ACC112 (cell line): Measurements from ENCODE around the gene EDDM3A.

ENCODE experiments used
- H2AFZ ChIP-seq: fragments of 200-600 bp; sonication (generic); one replicate; pipeline ENCODE4 v1.6.0; 2017; ENCODE audit warnings: antibody characterized with exemption, low read length; ENCODE audit not compliant: unreplicated experiment
- H3K27ac ChIP-seq: fragments of 200-600 bp; sonication (generic); 2 replicates; pipeline ENCODE4 v1.5.1; 2014; ENCODE audit warnings: low read depth, mild to moderate bottlenecking, antibody characterized with exemption, low read length, moderate library complexity
- H3K27me3 ChIP-seq: fragments of 200-600 bp; sonication (generic); 2 replicates; pipeline ENCODE4 v1.6.1; 2014; ENCODE audit warnings: mild to moderate bottlenecking, antibody characterized with exemption, low read length, moderate library complexity, mixed read lengths; ENCODE audit not compliant: insufficient read depth
- H3K36me3 ChIP-seq: fragments of 200-600 bp; sonication (generic); 2 replicates; pipeline ENCODE4 v1.6.1; 2016; ENCODE audit warnings: mild to moderate bottlenecking, antibody characterized with exemption, low read length, moderate library complexity, mixed read lengths; ENCODE audit not compliant: insufficient read depth
- H3K4me1 ChIP-seq: fragments of 200-600 bp; sonication (generic); one replicate; pipeline ENCODE4 v1.6.1; 2016; ENCODE audit warnings: low read length, mixed read lengths; ENCODE audit not compliant: insufficient read depth, unreplicated experiment, control insufficient read depth
- H3K4me3 ChIP-seq: fragments of 200-600 bp; sonication (generic); 2 replicates; pipeline ENCODE4 v1.5.1; 2014; ENCODE audit warnings: mild to moderate bottlenecking, low read depth, low read length
- H3K79me2 ChIP-seq: fragments of 200-600 bp; sonication (generic); one replicate; pipeline ENCODE4 v1.6.0; 2016; ENCODE audit warnings: low read length; ENCODE audit not compliant: control insufficient read depth, unreplicated experiment, insufficient read depth

EDDM3A gene

GRCh38 chr14:20782280-20782890 lies 36.7 kb downstream of the EDDM3A start:
- H3K4me3 ChIP-seq: no peak overlapping the region
- no peak overlapping the region for H3K27ac ChIP-seq
- H3K27me3 ChIP-seq: peaks cover 55% of the 10 kb centered on the region
- no peaks in the 10 kb centered on the region for H3K79me2 ChIP-seq
- H3K36me3 ChIP-seq: no peaks in the 10 kb centered on the region
- no peak overlapping the region for H2AFZ ChIP-seq
- H3K4me1 ChIP-seq: no peaks in the 10 kb centered on the region

DNA sequence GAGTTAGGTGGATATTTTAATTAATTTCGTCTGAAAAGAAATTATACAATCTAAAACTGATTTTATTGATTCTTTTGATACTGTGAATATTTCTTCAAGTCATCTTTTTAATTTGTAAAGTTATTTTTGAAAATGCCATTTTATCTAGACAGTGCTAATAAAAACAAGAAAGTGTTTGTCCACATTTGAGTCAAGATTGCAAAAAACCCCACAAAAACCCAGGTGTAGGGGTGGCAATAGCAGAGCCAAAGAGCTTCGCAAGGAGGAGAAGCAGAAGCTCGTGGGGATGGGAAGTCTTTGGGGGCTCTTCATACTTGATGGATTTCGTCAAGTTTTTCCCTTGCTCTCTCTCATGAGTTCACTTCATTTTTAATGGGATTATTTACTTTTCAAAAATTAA lies 41.3 kb downstream of the EDDM3A start:
- Histone ChIP-seq H3K4me3 (no peak overlapping the region), H2AFZ (no peak overlapping the region), H3K27ac (no peak overlapping the region), H3K36me3 (no peaks in the 10 kb centered on the region), H3K79me2 (no peaks in the 10 kb centered on the region), H3K4me1 (no peaks in the 10 kb centered on the region), H3K27me3 (peaks cover 35% of the 10 kb centered on the region)

DNA sequence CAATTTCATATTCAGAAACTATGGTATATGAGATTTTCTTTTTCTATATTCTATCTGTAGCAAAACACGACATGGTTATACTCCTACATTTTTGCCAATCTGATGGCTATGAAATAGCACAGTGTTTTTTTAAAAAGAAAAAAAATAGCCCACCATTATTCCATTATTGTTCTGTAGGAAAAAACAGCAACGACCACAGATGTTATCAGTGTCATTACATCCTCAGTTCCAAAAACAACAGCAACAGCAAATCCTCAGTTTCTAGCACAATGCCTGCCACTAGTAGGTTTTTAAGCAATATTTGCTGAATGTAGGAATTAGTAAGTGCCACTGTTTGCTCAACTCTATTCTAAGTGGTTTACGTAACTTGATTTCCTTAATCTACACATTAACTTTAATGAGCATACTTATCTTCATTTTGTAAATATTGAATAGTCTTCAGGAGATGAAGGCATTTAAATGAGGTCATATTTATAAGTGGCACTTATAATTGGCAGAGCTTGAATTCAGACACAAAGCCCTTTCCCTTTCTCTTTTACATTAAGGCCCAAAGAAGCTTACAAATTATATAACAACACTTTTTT lies 43.6 kb downstream of the EDDM3A start:
- Histone ChIP-seq H3K79me2 (no peaks in the 10 kb centered on the region), H3K4me1 (no peaks in the 10 kb centered on the region), H3K27me3 (peaks cover 41% of the 10 kb centered on the region), H3K36me3 (no peaks in the 10 kb centered on the region), H2AFZ (no peak overlapping the region), H3K27ac (no peak overlapping the region), H3K4me3 (no peak overlapping the region)

DNA sequence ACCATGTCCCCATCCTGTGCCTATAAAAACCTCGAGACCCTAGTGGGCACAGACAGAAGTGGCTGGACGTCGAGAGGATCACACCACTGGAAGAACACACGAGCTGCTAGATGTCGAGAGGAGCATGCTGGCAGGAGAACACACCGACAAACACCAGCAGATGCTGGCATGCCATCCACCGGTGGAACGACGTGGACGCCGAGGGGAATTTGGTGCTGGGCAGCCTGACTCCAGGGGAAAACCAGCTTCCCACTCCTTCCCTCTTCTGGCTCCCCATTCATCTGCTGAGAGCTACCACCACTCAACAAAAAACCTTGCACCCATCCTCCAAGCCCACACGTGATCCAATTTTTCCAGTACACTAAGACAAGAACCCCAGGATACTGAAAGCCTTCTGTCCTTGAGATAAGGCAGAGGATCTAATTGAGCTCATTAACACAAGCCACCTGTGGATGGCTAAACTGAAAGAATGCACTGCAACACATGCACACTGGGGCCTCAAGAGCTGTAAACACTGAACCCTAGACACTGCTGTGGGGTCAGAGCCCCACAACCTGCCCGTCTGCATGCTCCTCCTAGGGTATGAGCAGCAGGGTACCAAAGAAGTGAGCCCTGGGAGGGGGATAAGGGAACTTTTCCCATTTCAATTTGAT lies 44.9 kb downstream of the EDDM3A start:
- Histone ChIP-seq H3K4me3 (no peak overlapping the region), H3K4me1 (no peaks in the 10 kb centered on the region), H3K27me3 (peaks cover 42% of the 10 kb centered on the region), H3K27ac (no peak overlapping the region), H3K79me2 (no peaks in the 10 kb centered on the region), H2AFZ (no peak overlapping the region), H3K36me3 (no peaks in the 10 kb centered on the region)

- Histone ChIP-seq H3K4me1 (no peaks in the 10 kb centered on the region), H3K27me3 (peaks cover 42% of the 10 kb centered on the region), H3K79me2 (no peaks in the 10 kb centered on the region), H3K4me3 (no peak overlapping the region), H3K27ac (no peak overlapping the region), H3K36me3 (no peaks in the 10 kb centered on the region), H2AFZ (no peak overlapping the region)
Measured at GRCh38 chr14:20791187-20791586, 45.5 kb downstream of the EDDM3A start.

GRCh38 chr14:20791597-20791996 lies 45.9 kb downstream of the EDDM3A start:
- H3K4me1 ChIP-seq: no peaks in the 10 kb centered on the region
- peaks cover 40% of the 10 kb centered on the region for H3K27me3 ChIP-seq
- H2AFZ ChIP-seq: no peak overlapping the region
- no peaks in the 10 kb centered on the region for H3K79me2 ChIP-seq
- H3K27ac ChIP-seq: no peak overlapping the region
- H3K4me3 ChIP-seq: no peak overlapping the region
- no peaks in the 10 kb centered on the region for H3K36me3 ChIP-seq

- Histone ChIP-seq H3K79me2 (no peaks in the 10 kb centered on the region), H3K27me3 (peaks cover 37% of the 10 kb centered on the region), H3K4me1 (no peaks in the 10 kb centered on the region), H3K36me3 (no peaks in the 10 kb centered on the region), H3K27ac (no peak overlapping the region), H2AFZ (no peak overlapping the region), H3K4me3 (no peak overlapping the region)
Measured at GRCh38 chr14:20792556-20792955, 46.9 kb downstream of the EDDM3A start.

GRCh38 chr14:20794644-20795369 lies 49.1 kb downstream of the EDDM3A start:
- Histone ChIP-seq H3K36me3 (no peaks in the 10 kb centered on the region), H3K4me1 (no peaks in the 10 kb centered on the region), H3K79me2 (no peaks in the 10 kb centered on the region), H3K27ac (no peak overlapping the region), H3K4me3 (no peak overlapping the region), H2AFZ (no peak overlapping the region), H3K27me3 (peaks cover 54% of the 10 kb centered on the region)

DNA sequence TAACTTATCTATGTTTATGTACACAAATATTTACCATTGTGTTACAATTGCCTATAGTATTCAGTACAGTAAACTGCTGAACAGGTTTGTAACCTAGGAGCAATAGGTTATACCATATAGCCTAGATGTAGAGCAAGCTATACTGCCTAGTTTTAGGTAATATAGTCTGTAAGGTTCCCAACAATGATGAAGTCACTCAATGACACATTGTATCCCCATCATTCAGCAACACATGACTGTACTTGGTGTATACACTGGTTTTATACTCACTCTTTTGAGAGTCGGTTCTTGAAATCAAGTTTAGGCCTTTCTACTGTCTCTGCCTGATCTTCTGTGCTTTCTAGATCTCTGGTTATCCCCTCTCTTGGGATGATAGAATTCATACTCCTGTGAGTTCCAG lies 51.5 kb downstream of the EDDM3A start:
- H3K79me2 ChIP-seq: no peaks in the 10 kb centered on the region
- H3K4me1 ChIP-seq: no peaks in the 10 kb centered on the region
- no peak overlapping the region for H3K4me3 ChIP-seq
- H2AFZ ChIP-seq: no peak overlapping the region
- H3K27me3 ChIP-seq: peaks cover 59% of the 10 kb centered on the region
- H3K27ac ChIP-seq: no peak overlapping the region
- no peaks in the 10 kb centered on the region for H3K36me3 ChIP-seq
